Endodermal cell (in vitro differentiated cells): ENCODE data around the gene CAMSAP3. TPM values are rescaled to one million over a fixed set of nuclear protein-coding genes. Genes with fewer than 3 reads are reported as not detected.

Source experiments
- DNase-seq: peaks from one replicate; pipeline ENCODE4 v3.0.0-alpha.2; 2017
- H3K27ac ChIP-seq: 2 replicates; pipeline ENCODE4 v1.5.1; 2013; ENCODE audit warnings: mild to moderate bottlenecking, low read depth, low read length, moderate library complexity
- H3K27me3 ChIP-seq: 2 replicates; pipeline ENCODE4 v1.6.1; 2013; ENCODE audit warnings: mild to moderate bottlenecking, low read length, moderate library complexity; ENCODE audit not compliant: insufficient read depth, control insufficient read depth, poor library complexity, severe bottlenecking
- H3K36me3 ChIP-seq: 2 replicates; pipeline ENCODE4 v1.7.0; 2013; ENCODE audit warnings: mild to moderate bottlenecking, low read length, moderate library complexity; ENCODE audit not compliant: control insufficient read depth, insufficient read depth
- H3K4me1 ChIP-seq: one replicate; pipeline ENCODE4 v1.7.0; 2013; ENCODE audit warnings: low read length; ENCODE audit not compliant: control insufficient read depth, insufficient read depth
- H3K4me3 ChIP-seq: 2 replicates; pipeline ENCODE4 v1.5.1; 2013; ENCODE audit warnings: mild to moderate bottlenecking, low read length, moderate library complexity
- H3K9ac ChIP-seq: 2 replicates; pipeline ENCODE4 v1.6.1; 2013; ENCODE audit warnings: mild to moderate bottlenecking, low read length, moderate library complexity; ENCODE audit not compliant: poor library complexity, severe bottlenecking; ENCODE audit errors: extremely low read depth
- H3K9me3 ChIP-seq: 2 replicates; pipeline ENCODE4 v1.6.1; 2013; ENCODE audit warnings: mild to moderate bottlenecking, low read length, moderate library complexity; ENCODE audit not compliant: control insufficient read depth
- H3K27ac Mint-ChIP-seq: 2 replicates; pipeline ENCODE4 v1.8.0; 2020; ENCODE audit warnings: mixed read lengths
- H3K27me3 Mint-ChIP-seq: 2 replicates; pipeline ENCODE4 v1.8.0; 2021; ENCODE audit warnings: mild to moderate bottlenecking, mixed read lengths; ENCODE audit not compliant: insufficient read depth
- H3K36me3 Mint-ChIP-seq: 2 replicates; pipeline ENCODE4 v1.8.0; 2020; ENCODE audit warnings: low read depth, mixed read lengths
- H3K4me1 Mint-ChIP-seq: 2 replicates; pipeline ENCODE4 v1.8.0; 2020; ENCODE audit warnings: mixed read lengths
- H3K4me3 Mint-ChIP-seq: 2 replicates; pipeline ENCODE4 v1.8.0; 2020; ENCODE audit warnings: mild to moderate bottlenecking, moderate library complexity, mixed read lengths
- H3K9me3 Mint-ChIP-seq: 2 replicates; pipeline ENCODE4 v1.8.0; 2020; ENCODE audit warnings: mild to moderate bottlenecking, mixed read lengths
- CTCF ChIP-seq: fragments of 200-600 bp; sonication (generic); conservative IDR thresholded peaks from 2 replicates; pipeline ENCODE4 v1.5.0; 2021; ENCODE audit warnings: antibody characterized with exemption, mild to moderate bottlenecking
- WGBS, 2 experiments: methylation state at CpG; one replicate each; pipeline versions ENCODE4 v1.1.5 to v1.1.7; 2013; ENCODE audit warnings: missing lambda C conversion rate in 2 of 2, mixed read lengths in 1 of 2; ENCODE audit not compliant: insufficient coverage in 1 of 2, insufficient read length in 1 of 2; 5-methylcytosine and 5-hydroxymethylcytosine counted together
- total RNA-seq, 2 donors: library from RNA; stranded (reverse); fragmentation: NEBNext Ultra II Directional in 1 of 2; extraction: Animal tissue kit (Norgen Biotek cat#: 25700) in 1 of 2; gene quantifications; 2 replicates in 1 of 2; 3 replicates in 1 of 2; pipeline ENCODE4 v1.2.1, GENCODE V29; 2021

The CAMSAP3 gene
- total RNA-seq, 2 donors from 2014 or later = 65.5 to 76.8 TPM

- no peaks in the 10 kb centered on the region for H3K9me3 ChIP-seq
- H3K36me3 Mint-ChIP-seq = peaks cover 40% of the 10 kb centered on the region
- H3K4me1 ChIP-seq = no peaks in the 10 kb centered on the region
- H3K9ac ChIP-seq = no peak overlapping the region
- no peak overlapping the region for H3K27ac ChIP-seq
- no peak overlapping the region for H3K4me3 ChIP-seq
- H3K27ac Mint-ChIP-seq = no peak overlapping the region
- DNase-seq = no peak
- WGBS, 2 experiments = 96 to 99% methylated on average over 10 to 20 of the region's 20 CpGs
- peaks cover 8% of the 10 kb centered on the region for H3K4me1 Mint-ChIP-seq
- TF ChIP-seq CTCF = no peak
- H3K27me3 ChIP-seq = no peaks in the 10 kb centered on the region
- peaks cover 15% of the 10 kb centered on the region for H3K36me3 ChIP-seq
- H3K9me3 Mint-ChIP-seq = peaks cover 2% of the 10 kb centered on the region
- H3K4me3 Mint-ChIP-seq = no peak overlapping the region
- peaks cover under 1% of the 10 kb centered on the region for H3K27me3 Mint-ChIP-seq
Observed at GRCh38 chr19:7644550-7644877, 48.9 kb downstream of the CAMSAP3 start.

- no peak for TF ChIP-seq CTCF
- H3K27me3 ChIP-seq = no peaks in the 10 kb centered on the region
Observed at GRCh38 chr19:7645163-7645562, 49.5 kb downstream of the CAMSAP3 start.

GRCh38 chr19:7645656-7646425 lies 50.2 kb downstream of the CAMSAP3 start:
- H3K4me3 Mint-ChIP-seq = no peak overlapping the region
- peaks cover 8% of the 10 kb centered on the region for H3K27me3 Mint-ChIP-seq
- H3K27me3 ChIP-seq = peaks cover 3% of the 10 kb centered on the region
- H3K9ac ChIP-seq = no peak overlapping the region
- WGBS, 2 experiments = 81 to 83% methylated on average over 11 to 20 of the region's 20 CpGs
- peaks cover 8% of the 10 kb centered on the region for H3K4me1 Mint-ChIP-seq
- H3K4me3 ChIP-seq = no peak overlapping the region
- H3K27ac Mint-ChIP-seq = peak overlapping the region; percentile 62
- TF ChIP-seq CTCF = no peak
- H3K9me3 ChIP-seq = no peaks in the 10 kb centered on the region
- peaks cover 7% of the 10 kb centered on the region for H3K36me3 ChIP-seq
- H3K9me3 Mint-ChIP-seq = peaks cover 2% of the 10 kb centered on the region
- peak; percentile 64 for DNase-seq
- no peaks in the 10 kb centered on the region for H3K4me1 ChIP-seq
- H3K27ac ChIP-seq = no peak overlapping the region
- peaks cover 30% of the 10 kb centered on the region for H3K36me3 Mint-ChIP-seq

More at GRCh38 chr19:7645163-7645562, 49.5 kb downstream of the CAMSAP3 start:
- H3K36me3 Mint-ChIP-seq = peaks cover 34% of the 10 kb centered on the region
- H3K9me3 Mint-ChIP-seq = peaks cover 2% of the 10 kb centered on the region
- no peak overlapping the region for H3K4me3 Mint-ChIP-seq
- DNase-seq = no peak
- Histone ChIP-seq H3K9ac (no peak overlapping the region), H3K4me1 (no peaks in the 10 kb centered on the region), H3K27ac (no peak overlapping the region), H3K9me3 (no peaks in the 10 kb centered on the region), H3K4me3 (no peak overlapping the region), H3K36me3 (peaks cover 9% of the 10 kb centered on the region)
- peaks cover 8% of the 10 kb centered on the region for H3K4me1 Mint-ChIP-seq
- H3K27me3 Mint-ChIP-seq = peaks cover 5% of the 10 kb centered on the region
- WGBS, 2 experiments = 90 to 96% methylated on average over 10 to 14 of the region's 14 CpGs
- no peak overlapping the region for H3K27ac Mint-ChIP-seq
